K562 (cell line): ENCODE data around the gene MECP2. TPM values are rescaled to one million over a fixed set of nuclear protein-coding genes. Genes with fewer than 3 reads are reported as not detected.

Experiments used
- ASH1L ChIP-seq: fragments of 450-650 bp; IDR thresholded peaks from 2 replicates; pipeline ENCODE4 v1.6.1; 2018; ENCODE audit warnings: borderline replicate concordance, mild to moderate bottlenecking, low read depth; ENCODE audit not compliant: partially characterized antibody
- CHD2 ChIP-seq: IDR thresholded peaks from 2 replicates; pipeline ENCODE4 v1.6.1; 2011; ENCODE audit warnings: low read depth, low read length
- HMG20B ChIP-seq: fragments of 250-450 bp; sonication (Bioruptor Pico); IDR thresholded peaks from 2 replicates; pipeline ENCODE4 v1.5.0; 2021; ENCODE audit warnings: mild to moderate bottlenecking
- L3MBTL2 ChIP-seq: fragments of 450-650 bp; IDR thresholded peaks from 2 replicates; pipeline ENCODE4 v1.6.1; 2016; ENCODE audit warnings: mild to moderate bottlenecking, moderate library complexity
- MEIS2 ChIP-seq: fragments of 450-650 bp; IDR thresholded peaks from 2 replicates; pipeline ENCODE4 v1.6.1; 2014; ENCODE audit warnings: mild to moderate bottlenecking; ENCODE audit not compliant: partially characterized antibody
- polyA plus RNA-seq, 8 experiments: library from polyadenylated mRNA; depleted of rRNA in 4 of 8; stranded (reverse) in 5 of 8; unstranded in 3 of 8; fragments of >200 nt; fragmentation: Nextera tagmentation in 2 of 8; fragmentation: Illumina TruSeq in 1 of 8; extraction: Ambion mirVana in 2 of 8; extraction: Trizol in 1 of 8; gene quantifications; 2 replicates each; pipeline versions ENCODE4 v1.2.1 to v1.2.3, GENCODE V29; 2011 to 2014; ENCODE audit warnings: inconsistent platforms in 1 of 8, missing spikeins in 1 of 8
- total RNA-seq, 7 experiments: library from RNA; depleted of rRNA in 6 of 7; stranded (reverse); fragments of >200 nt in 6 of 7; fragmentation: Illumina TruSeq in 2 of 7; extraction: Trizol in 2 of 7; gene quantifications; 2 replicates each; pipeline versions ENCODE4 v1.2.1 to v1.2.3, GENCODE V29; 2011 to 2021; ENCODE audit warnings: low replicate concordance in 1 of 7
- TF ChIP-seq, protein P1 (sequence below): fragments of 450-650 bp; IDR thresholded peaks from 2 replicates; pipeline ENCODE4 v1.6.1; 2016; ENCODE audit warnings: mild to moderate bottlenecking, moderate library complexity
- TF ChIP-seq, protein P2 (sequence below): fragments of 200-800 bp; sonication (Bioruptor generic); IDR thresholded peaks from 2 replicates; pipeline ENCODE4 v1.6.1; 2016; ENCODE audit warnings: missing genetic modification characterization, missing compliant biosample characterization

MECP2 gene
- total and polyA plus RNA-seq, 9 of the 15 experiments (the other 6 are each of a cell fraction or from before 2014, with no cell fraction given), result 2.1 to 50.9 (median 30.5) TPM

DNA sequence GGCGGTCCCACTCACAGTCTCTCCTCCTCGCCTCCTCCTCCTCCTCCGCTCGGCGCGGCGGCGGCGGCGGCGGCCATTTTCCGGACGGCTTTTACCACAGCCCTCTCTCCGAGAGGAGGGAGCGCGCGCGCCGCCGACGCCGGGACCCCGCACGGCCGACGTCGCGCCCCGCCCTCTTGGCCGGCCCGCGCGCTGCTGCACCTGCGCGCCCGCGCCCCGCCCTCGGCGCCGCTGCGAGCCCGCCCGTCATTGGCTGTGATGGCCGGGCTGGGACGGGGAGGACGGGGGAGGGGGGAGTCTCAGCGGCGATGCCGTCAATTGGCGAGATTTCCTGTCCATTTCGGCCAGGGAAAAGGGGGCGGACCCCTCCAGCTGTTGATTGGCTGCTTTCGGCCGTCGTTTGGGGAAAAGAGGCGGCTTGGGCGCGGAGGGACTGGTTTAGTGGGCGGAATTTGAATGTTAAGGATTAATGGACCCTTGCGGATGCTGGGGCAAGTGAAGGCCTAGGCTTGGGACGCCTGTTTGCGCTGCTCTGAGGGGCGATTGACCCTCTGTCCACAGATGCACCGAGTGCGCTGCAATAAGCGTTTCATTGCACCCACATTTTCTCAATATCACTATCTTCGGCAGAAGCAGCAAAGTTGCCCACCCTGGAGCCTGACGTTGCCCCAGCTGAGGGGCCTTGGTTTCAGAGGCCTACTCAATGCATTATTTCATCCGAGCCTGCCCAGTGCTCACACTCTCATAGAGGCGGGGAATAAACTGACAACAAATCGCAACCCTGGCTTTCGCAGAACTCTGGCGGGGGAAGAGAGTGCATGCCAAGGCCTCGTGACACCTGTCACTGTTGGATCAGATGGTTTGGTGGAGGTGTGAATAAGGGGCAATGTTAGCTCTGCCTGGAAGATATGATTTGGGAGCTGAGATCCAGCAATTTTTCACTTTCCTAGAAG, at the start of gene MECP2 (continued):
- TF ChIP-seq, protein P1, sequence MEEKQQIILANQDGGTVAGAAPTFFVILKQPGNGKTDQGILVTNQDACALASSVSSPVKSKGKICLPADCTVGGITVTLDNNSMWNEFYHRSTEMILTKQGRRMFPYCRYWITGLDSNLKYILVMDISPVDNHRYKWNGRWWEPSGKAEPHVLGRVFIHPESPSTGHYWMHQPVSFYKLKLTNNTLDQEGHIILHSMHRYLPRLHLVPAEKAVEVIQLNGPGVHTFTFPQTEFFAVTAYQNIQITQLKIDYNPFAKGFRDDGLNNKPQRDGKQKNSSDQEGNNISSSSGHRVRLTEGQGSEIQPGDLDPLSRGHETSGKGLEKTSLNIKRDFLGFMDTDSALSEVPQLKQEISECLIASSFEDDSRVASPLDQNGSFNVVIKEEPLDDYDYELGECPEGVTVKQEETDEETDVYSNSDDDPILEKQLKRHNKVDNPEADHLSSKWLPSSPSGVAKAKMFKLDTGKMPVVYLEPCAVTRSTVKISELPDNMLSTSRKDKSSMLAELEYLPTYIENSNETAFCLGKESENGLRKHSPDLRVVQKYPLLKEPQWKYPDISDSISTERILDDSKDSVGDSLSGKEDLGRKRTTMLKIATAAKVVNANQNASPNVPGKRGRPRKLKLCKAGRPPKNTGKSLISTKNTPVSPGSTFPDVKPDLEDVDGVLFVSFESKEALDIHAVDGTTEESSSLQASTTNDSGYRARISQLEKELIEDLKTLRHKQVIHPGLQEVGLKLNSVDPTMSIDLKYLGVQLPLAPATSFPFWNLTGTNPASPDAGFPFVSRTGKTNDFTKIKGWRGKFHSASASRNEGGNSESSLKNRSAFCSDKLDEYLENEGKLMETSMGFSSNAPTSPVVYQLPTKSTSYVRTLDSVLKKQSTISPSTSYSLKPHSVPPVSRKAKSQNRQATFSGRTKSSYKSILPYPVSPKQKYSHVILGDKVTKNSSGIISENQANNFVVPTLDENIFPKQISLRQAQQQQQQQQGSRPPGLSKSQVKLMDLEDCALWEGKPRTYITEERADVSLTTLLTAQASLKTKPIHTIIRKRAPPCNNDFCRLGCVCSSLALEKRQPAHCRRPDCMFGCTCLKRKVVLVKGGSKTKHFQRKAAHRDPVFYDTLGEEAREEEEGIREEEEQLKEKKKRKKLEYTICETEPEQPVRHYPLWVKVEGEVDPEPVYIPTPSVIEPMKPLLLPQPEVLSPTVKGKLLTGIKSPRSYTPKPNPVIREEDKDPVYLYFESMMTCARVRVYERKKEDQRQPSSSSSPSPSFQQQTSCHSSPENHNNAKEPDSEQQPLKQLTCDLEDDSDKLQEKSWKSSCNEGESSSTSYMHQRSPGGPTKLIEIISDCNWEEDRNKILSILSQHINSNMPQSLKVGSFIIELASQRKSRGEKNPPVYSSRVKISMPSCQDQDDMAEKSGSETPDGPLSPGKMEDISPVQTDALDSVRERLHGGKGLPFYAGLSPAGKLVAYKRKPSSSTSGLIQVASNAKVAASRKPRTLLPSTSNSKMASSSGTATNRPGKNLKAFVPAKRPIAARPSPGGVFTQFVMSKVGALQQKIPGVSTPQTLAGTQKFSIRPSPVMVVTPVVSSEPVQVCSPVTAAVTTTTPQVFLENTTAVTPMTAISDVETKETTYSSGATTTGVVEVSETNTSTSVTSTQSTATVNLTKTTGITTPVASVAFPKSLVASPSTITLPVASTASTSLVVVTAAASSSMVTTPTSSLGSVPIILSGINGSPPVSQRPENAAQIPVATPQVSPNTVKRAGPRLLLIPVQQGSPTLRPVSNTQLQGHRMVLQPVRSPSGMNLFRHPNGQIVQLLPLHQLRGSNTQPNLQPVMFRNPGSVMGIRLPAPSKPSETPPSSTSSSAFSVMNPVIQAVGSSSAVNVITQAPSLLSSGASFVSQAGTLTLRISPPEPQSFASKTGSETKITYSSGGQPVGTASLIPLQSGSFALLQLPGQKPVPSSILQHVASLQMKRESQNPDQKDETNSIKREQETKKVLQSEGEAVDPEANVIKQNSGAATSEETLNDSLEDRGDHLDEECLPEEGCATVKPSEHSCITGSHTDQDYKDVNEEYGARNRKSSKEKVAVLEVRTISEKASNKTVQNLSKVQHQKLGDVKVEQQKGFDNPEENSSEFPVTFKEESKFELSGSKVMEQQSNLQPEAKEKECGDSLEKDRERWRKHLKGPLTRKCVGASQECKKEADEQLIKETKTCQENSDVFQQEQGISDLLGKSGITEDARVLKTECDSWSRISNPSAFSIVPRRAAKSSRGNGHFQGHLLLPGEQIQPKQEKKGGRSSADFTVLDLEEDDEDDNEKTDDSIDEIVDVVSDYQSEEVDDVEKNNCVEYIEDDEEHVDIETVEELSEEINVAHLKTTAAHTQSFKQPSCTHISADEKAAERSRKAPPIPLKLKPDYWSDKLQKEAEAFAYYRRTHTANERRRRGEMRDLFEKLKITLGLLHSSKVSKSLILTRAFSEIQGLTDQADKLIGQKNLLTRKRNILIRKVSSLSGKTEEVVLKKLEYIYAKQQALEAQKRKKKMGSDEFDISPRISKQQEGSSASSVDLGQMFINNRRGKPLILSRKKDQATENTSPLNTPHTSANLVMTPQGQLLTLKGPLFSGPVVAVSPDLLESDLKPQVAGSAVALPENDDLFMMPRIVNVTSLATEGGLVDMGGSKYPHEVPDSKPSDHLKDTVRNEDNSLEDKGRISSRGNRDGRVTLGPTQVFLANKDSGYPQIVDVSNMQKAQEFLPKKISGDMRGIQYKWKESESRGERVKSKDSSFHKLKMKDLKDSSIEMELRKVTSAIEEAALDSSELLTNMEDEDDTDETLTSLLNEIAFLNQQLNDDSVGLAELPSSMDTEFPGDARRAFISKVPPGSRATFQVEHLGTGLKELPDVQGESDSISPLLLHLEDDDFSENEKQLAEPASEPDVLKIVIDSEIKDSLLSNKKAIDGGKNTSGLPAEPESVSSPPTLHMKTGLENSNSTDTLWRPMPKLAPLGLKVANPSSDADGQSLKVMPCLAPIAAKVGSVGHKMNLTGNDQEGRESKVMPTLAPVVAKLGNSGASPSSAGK, result peak; percentile 73
- TF ChIP-seq ASH1L, result peak; percentile 53
- TF ChIP-seq L3MBTL2, result peak; percentile 67
- peak; percentile 45 for TF ChIP-seq MEIS2
- TF ChIP-seq CHD2, result peak; percentile 72
- TF ChIP-seq, protein P2, sequence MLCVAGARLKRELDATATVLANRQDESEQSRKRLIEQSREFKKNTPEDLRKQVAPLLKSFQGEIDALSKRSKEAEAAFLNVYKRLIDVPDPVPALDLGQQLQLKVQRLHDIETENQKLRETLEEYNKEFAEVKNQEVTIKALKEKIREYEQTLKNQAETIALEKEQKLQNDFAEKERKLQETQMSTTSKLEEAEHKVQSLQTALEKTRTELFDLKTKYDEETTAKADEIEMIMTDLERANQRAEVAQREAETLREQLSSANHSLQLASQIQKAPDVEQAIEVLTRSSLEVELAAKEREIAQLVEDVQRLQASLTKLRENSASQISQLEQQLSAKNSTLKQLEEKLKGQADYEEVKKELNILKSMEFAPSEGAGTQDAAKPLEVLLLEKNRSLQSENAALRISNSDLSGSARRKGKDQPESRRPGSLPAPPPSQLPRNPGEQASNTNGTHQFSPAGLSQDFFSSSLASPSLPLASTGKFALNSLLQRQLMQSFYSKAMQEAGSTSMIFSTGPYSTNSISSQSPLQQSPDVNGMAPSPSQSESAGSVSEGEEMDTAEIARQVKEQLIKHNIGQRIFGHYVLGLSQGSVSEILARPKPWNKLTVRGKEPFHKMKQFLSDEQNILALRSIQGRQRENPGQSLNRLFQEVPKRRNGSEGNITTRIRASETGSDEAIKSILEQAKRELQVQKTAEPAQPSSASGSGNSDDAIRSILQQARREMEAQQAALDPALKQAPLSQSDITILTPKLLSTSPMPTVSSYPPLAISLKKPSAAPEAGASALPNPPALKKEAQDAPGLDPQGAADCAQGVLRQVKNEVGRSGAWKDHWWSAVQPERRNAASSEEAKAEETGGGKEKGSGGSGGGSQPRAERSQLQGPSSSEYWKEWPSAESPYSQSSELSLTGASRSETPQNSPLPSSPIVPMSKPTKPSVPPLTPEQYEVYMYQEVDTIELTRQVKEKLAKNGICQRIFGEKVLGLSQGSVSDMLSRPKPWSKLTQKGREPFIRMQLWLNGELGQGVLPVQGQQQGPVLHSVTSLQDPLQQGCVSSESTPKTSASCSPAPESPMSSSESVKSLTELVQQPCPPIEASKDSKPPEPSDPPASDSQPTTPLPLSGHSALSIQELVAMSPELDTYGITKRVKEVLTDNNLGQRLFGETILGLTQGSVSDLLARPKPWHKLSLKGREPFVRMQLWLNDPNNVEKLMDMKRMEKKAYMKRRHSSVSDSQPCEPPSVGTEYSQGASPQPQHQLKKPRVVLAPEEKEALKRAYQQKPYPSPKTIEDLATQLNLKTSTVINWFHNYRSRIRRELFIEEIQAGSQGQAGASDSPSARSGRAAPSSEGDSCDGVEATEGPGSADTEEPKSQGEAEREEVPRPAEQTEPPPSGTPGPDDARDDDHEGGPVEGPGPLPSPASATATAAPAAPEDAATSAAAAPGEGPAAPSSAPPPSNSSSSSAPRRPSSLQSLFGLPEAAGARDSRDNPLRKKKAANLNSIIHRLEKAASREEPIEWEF (CRISPR knock-in tag), result no peak
- TF ChIP-seq HMG20B (CRISPR knock-in tag), result no peak
